Liver (tissue), 9 donors: Measurements from ENCODE around the gene FARS2. TPM values are rescaled to one million over a fixed set of nuclear protein-coding genes. Genes with fewer than 3 reads are reported as not detected.

Source experiments
- DNase-seq: peaks from one replicate; pipeline ENCODE4 v3.0.0-alpha.2; 2017; ENCODE audit warnings: low spot score
- H3K27ac ChIP-seq, 2 donors: one replicate each; pipeline ENCODE4 v1.7.0; 2013; ENCODE audit warnings: inconsistent platforms in 2 of 2, low read length in 2 of 2, control low read depth in 1 of 2, low read depth in 1 of 2, mild to moderate bottlenecking in 1 of 2
- H3K27me3 ChIP-seq, 4 donors: one replicate each; pipeline versions ENCODE4 v1.6.1 to v1.7.0; 2013; ENCODE audit warnings: low read length in 3 of 4, inconsistent platforms in 1 of 4, mild to moderate bottlenecking in 1 of 4, moderate library complexity in 1 of 4; ENCODE audit not compliant: control insufficient read depth in 4 of 4, insufficient read depth in 4 of 4
- H3K36me3 ChIP-seq, 4 donors: one replicate each; pipeline versions ENCODE4 v1.6.1 to v1.7.0; 2013; ENCODE audit warnings: low read length in 3 of 4, mild to moderate bottlenecking in 3 of 4, low read depth in 1 of 4, moderate library complexity in 1 of 4; ENCODE audit not compliant: control insufficient read depth in 4 of 4, insufficient read depth in 3 of 4
- H3K4me1 ChIP-seq, 4 donors: one replicate each; pipeline versions ENCODE4 v1.6.1 to v1.7.0; 2013; ENCODE audit warnings: low read length in 3 of 4, mild to moderate bottlenecking in 3 of 4, moderate library complexity in 1 of 4; ENCODE audit not compliant: control insufficient read depth in 4 of 4, insufficient read depth in 4 of 4
- H3K4me3 ChIP-seq, 3 donors: one replicate each; pipeline versions ENCODE4 v1.6.1 to v1.7.0; 2013; ENCODE audit warnings: low read length in 3 of 3, control low read depth in 1 of 3, low read depth in 1 of 3, mild to moderate bottlenecking in 1 of 3
- H3K9ac ChIP-seq, 2 donors: one replicate each; pipeline ENCODE4 v1.7.0; 2013; ENCODE audit warnings: low read length in 2 of 2, mild to moderate bottlenecking in 2 of 2, moderate library complexity in 2 of 2, control low read depth in 1 of 2, low read depth in 1 of 2
- H3K9me3 ChIP-seq, 4 donors: one replicate each; pipeline versions ENCODE4 v1.6.1 to v1.7.0; 2013; ENCODE audit warnings: low read length in 3 of 4; ENCODE audit not compliant: control insufficient read depth in 4 of 4
- EGR1 ChIP-seq, 2 donors: IDR thresholded peaks; 2 replicates each; pipeline ENCODE4 v1.6.1; 2016 to 2018; ENCODE audit warnings: antibody characterized with exemption in 2 of 2, low read depth in 2 of 2
- FOXA2 ChIP-seq: IDR thresholded peaks from 2 replicates; pipeline ENCODE4 v1.6.1; 2016; ENCODE audit warnings: antibody characterized with exemption
- GABPA ChIP-seq, 2 donors: IDR thresholded peaks in 1 of 2; conservative IDR thresholded peaks in 1 of 2; 2 replicates each; pipeline ENCODE4 v1.6.1; 2016; ENCODE audit warnings: antibody characterized with exemption in 2 of 2, mild to moderate bottlenecking in 1 of 2, moderate library complexity in 1 of 2
- HNF4A ChIP-seq, 2 donors: conservative IDR thresholded peaks; 2 replicates each; pipeline ENCODE4 v1.6.1; 2016; ENCODE audit warnings: antibody characterized with exemption in 2 of 2, mild to moderate bottlenecking in 2 of 2
- NR2F2 ChIP-seq: IDR thresholded peaks from 2 replicates; pipeline ENCODE4 v1.6.1; 2016; ENCODE audit warnings: antibody characterized with exemption
- RXRA ChIP-seq, 2 donors: IDR thresholded peaks; 2 replicates each; pipeline ENCODE4 v1.6.1; 2017 to 2018; ENCODE audit warnings: antibody characterized with exemption in 2 of 2, mild to moderate bottlenecking in 1 of 2
- SP1 ChIP-seq: IDR thresholded peaks from 2 replicates; pipeline ENCODE4 v1.6.1; 2018; ENCODE audit warnings: antibody characterized with exemption, mild to moderate bottlenecking
- TAF1 ChIP-seq: conservative IDR thresholded peaks from 2 replicates; pipeline ENCODE4 v1.6.1; 2016; ENCODE audit warnings: antibody characterized with exemption, mild to moderate bottlenecking
- YY1 ChIP-seq: IDR thresholded peaks from 2 replicates; pipeline ENCODE4 v1.6.1; 2016; ENCODE audit warnings: antibody characterized with exemption, mild to moderate bottlenecking
- WGBS: extraction: QIAGEN DNeasy Blood & Tissue Kit; methylation state at CpG from one replicate; pipeline ENCODE4 v1.1.7; 2013; 5-methylcytosine and 5-hydroxymethylcytosine counted together
- polyA plus RNA-seq, 2 donors: library from polyadenylated mRNA; stranded (reverse) in 1 of 2; unstranded in 1 of 2; fragments of 200-250 nt in 1 of 2; fragments of >200 nt in 1 of 2; fragmentation: Nextera tagmentation in 1 of 2; extraction: Ambion mirVana in 1 of 2; gene quantifications; one replicate each; pipeline versions ENCODE4 v1.2.1 to v1.2.3, GENCODE V29; 2013 to 2015
- total RNA-seq, 2 donors: library from RNA; depleted of rRNA; stranded (reverse); fragments of >200 nt; gene quantifications; one replicate each; pipeline ENCODE4 v1.2.3, GENCODE V29; 2014
- TF ChIP-seq, protein P1 (sequence below): IDR thresholded peaks from 2 replicates; pipeline ENCODE4 v1.6.1; 2016; ENCODE audit warnings: antibody characterized with exemption, mild to moderate bottlenecking
- TF ChIP-seq, protein P2 (sequence below): fragments of 150-350 bp; IDR thresholded peaks from 2 replicates; pipeline ENCODE4 v1.5.1; 2017; ENCODE audit warnings: improper control_type of control experiment, low read depth, low read length; ENCODE audit not compliant: missing input control
- donor health status: healthy.
- donor health status: healthy.
- donor health status: healthy.
- donor health status: healthy.
- donor health status: healthy.

Gene FARS2
- total and polyA plus RNA-seq, 4 donors = 7.8 to 25.9 (median 11.2) TPM

DNA sequence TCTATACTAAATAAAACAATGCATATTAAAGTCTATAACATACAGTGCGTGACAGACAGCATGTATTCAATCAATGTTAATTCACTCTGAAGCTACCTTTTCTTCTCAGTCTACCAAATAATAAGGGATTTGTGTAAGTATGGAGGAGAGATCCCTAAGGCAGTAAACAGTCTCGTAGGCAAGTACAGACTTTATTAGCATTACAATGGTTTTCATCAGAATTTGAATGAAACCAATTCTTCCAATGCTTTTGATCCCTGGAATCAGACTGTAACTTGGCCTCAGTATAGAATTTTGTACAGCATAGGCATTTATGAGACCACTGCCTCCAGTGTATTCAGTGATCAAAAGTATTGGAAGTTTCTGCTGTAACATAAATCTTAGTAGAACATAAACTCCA, 20.1 kb upstream of the FARS2 start:
- TF ChIP-seq RXRA (IDR thresholded peaks at IDR 0.05) (no peak), FOXA2 (no peak), YY1 (no peak), EGR1 (IDR thresholded peaks at IDR 0.05; ENCODE audit: low read depth in 2 of 2) (no peak)
- H3K9ac ChIP-seq = no peak overlapping the region
- WGBS = 98% methylated on average over 2 of the region's 2 CpGs

DNA sequence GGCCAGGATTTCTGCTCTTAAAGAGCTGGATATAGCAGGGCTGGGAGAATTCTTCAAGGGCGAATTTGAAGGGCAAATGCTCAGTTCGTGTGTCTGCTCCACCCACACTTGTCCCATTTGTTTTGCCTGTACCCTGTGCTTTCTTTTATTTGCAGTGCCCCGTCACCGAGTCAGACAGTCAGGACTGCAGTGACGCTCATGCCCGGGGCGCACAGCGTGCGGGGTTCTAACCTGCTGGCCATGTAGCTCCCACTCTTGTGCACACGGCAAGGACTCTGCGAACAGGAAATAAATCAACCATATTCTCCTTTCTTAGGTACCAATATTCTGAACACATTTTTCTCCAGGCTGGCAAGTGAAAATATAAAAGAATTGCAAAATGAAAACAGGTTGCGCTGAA, 18.2 kb upstream of the FARS2 start:
- WGBS = 98% methylated on average over 12 of the region's 12 CpGs
- TF ChIP-seq FOXA2 = no peak
- no peak for TF ChIP-seq HNF4A (conservative IDR thresholded peaks at IDR 0.05)
- TF ChIP-seq GABPA (IDR thresholded peaks at IDR 0.05 in 1 of 2, conservative IDR thresholded peaks at IDR 0.05 in 1 of 2) = no peak
- no peak for TF ChIP-seq NR2F2
- TF ChIP-seq, protein P1, sequence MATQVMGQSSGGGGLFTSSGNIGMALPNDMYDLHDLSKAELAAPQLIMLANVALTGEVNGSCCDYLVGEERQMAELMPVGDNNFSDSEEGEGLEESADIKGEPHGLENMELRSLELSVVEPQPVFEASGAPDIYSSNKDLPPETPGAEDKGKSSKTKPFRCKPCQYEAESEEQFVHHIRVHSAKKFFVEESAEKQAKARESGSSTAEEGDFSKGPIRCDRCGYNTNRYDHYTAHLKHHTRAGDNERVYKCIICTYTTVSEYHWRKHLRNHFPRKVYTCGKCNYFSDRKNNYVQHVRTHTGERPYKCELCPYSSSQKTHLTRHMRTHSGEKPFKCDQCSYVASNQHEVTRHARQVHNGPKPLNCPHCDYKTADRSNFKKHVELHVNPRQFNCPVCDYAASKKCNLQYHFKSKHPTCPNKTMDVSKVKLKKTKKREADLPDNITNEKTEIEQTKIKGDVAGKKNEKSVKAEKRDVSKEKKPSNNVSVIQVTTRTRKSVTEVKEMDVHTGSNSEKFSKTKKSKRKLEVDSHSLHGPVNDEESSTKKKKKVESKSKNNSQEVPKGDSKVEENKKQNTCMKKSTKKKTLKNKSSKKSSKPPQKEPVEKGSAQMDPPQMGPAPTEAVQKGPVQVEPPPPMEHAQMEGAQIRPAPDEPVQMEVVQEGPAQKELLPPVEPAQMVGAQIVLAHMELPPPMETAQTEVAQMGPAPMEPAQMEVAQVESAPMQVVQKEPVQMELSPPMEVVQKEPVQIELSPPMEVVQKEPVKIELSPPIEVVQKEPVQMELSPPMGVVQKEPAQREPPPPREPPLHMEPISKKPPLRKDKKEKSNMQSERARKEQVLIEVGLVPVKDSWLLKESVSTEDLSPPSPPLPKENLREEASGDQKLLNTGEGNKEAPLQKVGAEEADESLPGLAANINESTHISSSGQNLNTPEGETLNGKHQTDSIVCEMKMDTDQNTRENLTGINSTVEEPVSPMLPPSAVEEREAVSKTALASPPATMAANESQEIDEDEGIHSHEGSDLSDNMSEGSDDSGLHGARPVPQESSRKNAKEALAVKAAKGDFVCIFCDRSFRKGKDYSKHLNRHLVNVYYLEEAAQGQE = no peak
- TF ChIP-seq SP1 = no peak
- no peak for TF ChIP-seq TAF1
- H3K27ac ChIP-seq = no peak overlapping the region
- H3K27me3 ChIP-seq = no peaks in the 10 kb centered on the region
- DNase-seq = no peak
- H3K4me3 ChIP-seq = no peak overlapping the region
- H3K4me1 ChIP-seq = peaks cover 0 to 2% (median under 1%) of the 10 kb centered on the region in 4 donors
- no peak overlapping the region for H3K9ac ChIP-seq
- peaks cover 0 to 2% (median 0%) of the 10 kb centered on the region in 4 donors for H3K36me3 ChIP-seq
- no peaks in the 10 kb centered on the region for H3K9me3 ChIP-seq

More for the DNA sequence above, 20.1 kb upstream of the FARS2 start:
- Histone ChIP-seq H3K27ac (no peak overlapping the region), H3K9me3 (no peaks in the 10 kb centered on the region), H3K4me3 (no peak overlapping the region), H3K36me3 (peaks cover 0 to 2% (median 0%) of the 10 kb centered on the region in 4 donors), H3K27me3 (no peaks in the 10 kb centered on the region), H3K4me1 (peaks cover 0 to 2% (median 0%) of the 10 kb centered on the region in 4 donors)
- DNase-seq = no peak

DNA sequence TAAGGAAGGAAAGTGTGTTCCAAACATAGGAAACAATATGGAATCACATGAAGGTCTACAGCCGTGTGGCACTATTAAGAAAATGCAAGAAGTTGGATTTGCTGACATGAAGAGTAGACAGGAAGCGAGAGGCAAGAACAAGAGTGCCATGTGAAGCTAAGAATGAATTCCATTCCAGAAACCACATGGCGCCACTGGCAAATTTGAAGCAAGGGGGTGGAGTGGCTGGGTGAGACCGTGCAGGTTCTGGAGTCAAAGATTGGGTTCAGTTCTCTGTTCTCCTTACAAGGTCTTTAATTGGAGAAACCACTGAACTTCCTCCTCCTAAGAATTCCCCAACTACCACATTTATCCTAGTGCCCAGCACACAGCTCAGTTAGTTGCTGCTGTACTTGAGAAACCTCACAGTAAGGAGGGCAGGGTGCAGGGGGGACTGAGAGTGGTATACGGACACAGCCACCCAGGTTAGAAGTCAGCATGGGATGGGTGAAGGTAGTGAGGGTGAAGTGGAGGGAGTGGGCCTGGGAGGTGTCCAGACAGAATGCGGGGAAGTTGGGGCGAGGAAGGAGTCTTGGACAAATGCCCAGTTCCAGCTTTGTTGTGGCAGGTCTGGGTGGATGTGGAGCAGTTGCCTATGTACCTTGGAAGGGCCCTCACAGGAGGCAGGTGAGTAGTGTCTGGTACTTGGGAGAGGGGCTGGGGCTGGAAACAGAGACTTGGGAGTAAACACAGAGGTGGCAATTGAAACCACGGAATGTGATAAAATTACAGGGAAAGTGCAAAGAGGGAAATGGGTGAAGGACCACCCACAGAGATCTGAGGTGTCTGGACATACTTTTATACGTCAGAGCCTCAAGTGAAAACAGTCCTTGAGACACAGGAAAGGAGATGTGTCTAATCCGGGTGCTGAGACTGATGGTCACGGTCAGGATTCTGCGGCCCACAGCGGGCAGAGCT, 14.9 kb upstream of the FARS2 start:
- no peak overlapping the region for H3K4me3 ChIP-seq
- DNase-seq = no peak
- no peaks in the 10 kb centered on the region for H3K27me3 ChIP-seq
- no peaks in the 10 kb centered on the region for H3K36me3 ChIP-seq
- no peak overlapping the region for H3K27ac ChIP-seq
- no peaks in the 10 kb centered on the region for H3K9me3 ChIP-seq
- no peak overlapping the region for H3K9ac ChIP-seq
- peaks cover 0 to 3% (median under 1%) of the 10 kb centered on the region in 4 donors for H3K4me1 ChIP-seq
- TF ChIP-seq, protein P2, sequence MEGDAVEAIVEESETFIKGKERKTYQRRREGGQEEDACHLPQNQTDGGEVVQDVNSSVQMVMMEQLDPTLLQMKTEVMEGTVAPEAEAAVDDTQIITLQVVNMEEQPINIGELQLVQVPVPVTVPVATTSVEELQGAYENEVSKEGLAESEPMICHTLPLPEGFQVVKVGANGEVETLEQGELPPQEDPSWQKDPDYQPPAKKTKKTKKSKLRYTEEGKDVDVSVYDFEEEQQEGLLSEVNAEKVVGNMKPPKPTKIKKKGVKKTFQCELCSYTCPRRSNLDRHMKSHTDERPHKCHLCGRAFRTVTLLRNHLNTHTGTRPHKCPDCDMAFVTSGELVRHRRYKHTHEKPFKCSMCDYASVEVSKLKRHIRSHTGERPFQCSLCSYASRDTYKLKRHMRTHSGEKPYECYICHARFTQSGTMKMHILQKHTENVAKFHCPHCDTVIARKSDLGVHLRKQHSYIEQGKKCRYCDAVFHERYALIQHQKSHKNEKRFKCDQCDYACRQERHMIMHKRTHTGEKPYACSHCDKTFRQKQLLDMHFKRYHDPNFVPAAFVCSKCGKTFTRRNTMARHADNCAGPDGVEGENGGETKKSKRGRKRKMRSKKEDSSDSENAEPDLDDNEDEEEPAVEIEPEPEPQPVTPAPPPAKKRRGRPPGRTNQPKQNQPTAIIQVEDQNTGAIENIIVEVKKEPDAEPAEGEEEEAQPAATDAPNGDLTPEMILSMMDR = no peak
- TF ChIP-seq, protein P1 = no peak
- no peak for TF ChIP-seq FOXA2
- 94% methylated on average over 13 of the region's 13 CpGs for WGBS
